HG02840 (cell line): ENCODE data around the gene KLHL29.
"Not testable (repeated sequence)": the region's sequence is repeated elsewhere in the genome, so short reads cannot be mapped to it uniquely, and the experiment has no call there.

ENCODE experiments used
- ATAC-seq: cut with Tn5 transposase; IDR thresholded peaks from one replicate; pipeline ENCODE4 v1.9.1; 2021; ENCODE audit warnings: mild to moderate bottlenecking, moderate library complexity, moderate number of reproducible peaks; ENCODE audit not compliant: unreplicated experiment, low FRiP score

The KLHL29 gene

GRCh38 chr2:23391237-23391736, 6.3 kb downstream of the KLHL29 start:
- ATAC-seq = not testable (repeated sequence)

- no peak for ATAC-seq
These were observed 8.7 kb downstream of the KLHL29 start for GRCh38 chr2:23393722-23394121.

GRCh38 chr2:23394700-23395099, 9.7 kb downstream of the KLHL29 start:
- no peak for ATAC-seq

GRCh38 chr2:23397478-23397877, 12.5 kb downstream of the KLHL29 start:
- ATAC-seq = no peak

GRCh38 chr2:23399674-23400261, 14.8 kb downstream of the KLHL29 start:
- no peak for ATAC-seq

GRCh38 chr2:23400703-23401102, 15.7 kb downstream of the KLHL29 start:
- ATAC-seq = no peak

GRCh38 chr2:23401427-23402204, 16.6 kb downstream of the KLHL29 start:
- ATAC-seq = no peak

GRCh38 chr2:23402205-23402740, 17.3 kb downstream of the KLHL29 start:
- ATAC-seq = no peak

GRCh38 chr2:23404426-23404825, 19.4 kb downstream of the KLHL29 start:
- peak; percentile 59 for ATAC-seq

GRCh38 chr2:23409248-23409647, 24.3 kb downstream of the KLHL29 start:
- ATAC-seq = no peak

GRCh38 chr2:23410596-23410995, 25.6 kb downstream of the KLHL29 start:
- ATAC-seq = no peak

GRCh38 chr2:23411752-23412431, 26.9 kb downstream of the KLHL29 start:
- ATAC-seq = no peak

- ATAC-seq = no peak
These were observed 27.7 kb downstream of the KLHL29 start for GRCh38 chr2:23412556-23413155.

- no peak for ATAC-seq
These were observed 28.7 kb downstream of the KLHL29 start for GRCh38 chr2:23413641-23414040.

GRCh38 chr2:23414106-23414505, 29.1 kb downstream of the KLHL29 start:
- no peak for ATAC-seq

- no peak for ATAC-seq
These were observed 29.9 kb downstream of the KLHL29 start for GRCh38 chr2:23414871-23415270.

GRCh38 chr2:23417310-23417709, 32.3 kb downstream of the KLHL29 start:
- no peak for ATAC-seq

- ATAC-seq = no peak
These were observed 33.1 kb downstream of the KLHL29 start for GRCh38 chr2:23418056-23418455.

- no peak for ATAC-seq
These were observed 33.5 kb downstream of the KLHL29 start for GRCh38 chr2:23418461-23418911.

GRCh38 chr2:23419171-23420090, 34.5 kb downstream of the KLHL29 start:
- no peak for ATAC-seq
